Measurements from ENCODE around the gene HES7.
"Not testable (repeated sequence)": the region's sequence is repeated elsewhere in the genome, so short reads cannot be mapped to it uniquely, and the experiment has no call there.

Gene HES7

GRCh38 chr17:8123695-8124349, at the start of gene HES7:
HES7 (minus strand) TSS chr17:8124106; CDS start chr17:8124084, 22 bp downstream.
- DNase-seq: peak; percentile 23

- DNase-seq: peak; percentile 83
These were observed 49.4 kb upstream of the HES7 start for GRCh38 chr17:8173056-8173870.

GRCh38 chr17:8170186-8170585, 46.3 kb upstream of the HES7 start:
- not testable (repeated sequence) for DNase-seq

DNA sequence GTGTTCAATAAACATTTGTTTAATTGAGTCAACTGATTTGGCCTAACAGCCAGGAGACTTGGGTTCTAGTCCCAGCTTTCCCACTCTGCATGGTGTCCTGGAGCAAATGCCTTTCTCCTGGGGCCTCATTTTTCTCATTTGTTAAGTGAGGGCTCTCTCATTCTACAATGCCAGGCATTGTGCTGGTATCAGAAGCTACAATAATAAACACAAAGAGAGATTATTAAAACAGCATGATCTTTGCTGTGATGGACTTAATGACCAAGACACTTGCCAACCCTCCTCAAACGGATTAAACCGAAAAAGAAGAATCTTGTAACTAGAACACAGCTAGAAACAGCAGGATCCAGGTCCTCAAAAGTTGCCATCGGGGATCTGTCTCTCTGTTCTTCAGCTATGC, 43.6 kb upstream of the HES7 start:
- no peak for DNase-seq

GRCh38 chr17:8166731-8167130, 42.8 kb upstream of the HES7 start:
- DNase-seq: no peak

GRCh38 chr17:8164815-8165131, 40.9 kb upstream of the HES7 start:
- no peak for DNase-seq

GRCh38 chr17:8163978-8164814, 40.3 kb upstream of the HES7 start:
- DNase-seq: no peak

DNA sequence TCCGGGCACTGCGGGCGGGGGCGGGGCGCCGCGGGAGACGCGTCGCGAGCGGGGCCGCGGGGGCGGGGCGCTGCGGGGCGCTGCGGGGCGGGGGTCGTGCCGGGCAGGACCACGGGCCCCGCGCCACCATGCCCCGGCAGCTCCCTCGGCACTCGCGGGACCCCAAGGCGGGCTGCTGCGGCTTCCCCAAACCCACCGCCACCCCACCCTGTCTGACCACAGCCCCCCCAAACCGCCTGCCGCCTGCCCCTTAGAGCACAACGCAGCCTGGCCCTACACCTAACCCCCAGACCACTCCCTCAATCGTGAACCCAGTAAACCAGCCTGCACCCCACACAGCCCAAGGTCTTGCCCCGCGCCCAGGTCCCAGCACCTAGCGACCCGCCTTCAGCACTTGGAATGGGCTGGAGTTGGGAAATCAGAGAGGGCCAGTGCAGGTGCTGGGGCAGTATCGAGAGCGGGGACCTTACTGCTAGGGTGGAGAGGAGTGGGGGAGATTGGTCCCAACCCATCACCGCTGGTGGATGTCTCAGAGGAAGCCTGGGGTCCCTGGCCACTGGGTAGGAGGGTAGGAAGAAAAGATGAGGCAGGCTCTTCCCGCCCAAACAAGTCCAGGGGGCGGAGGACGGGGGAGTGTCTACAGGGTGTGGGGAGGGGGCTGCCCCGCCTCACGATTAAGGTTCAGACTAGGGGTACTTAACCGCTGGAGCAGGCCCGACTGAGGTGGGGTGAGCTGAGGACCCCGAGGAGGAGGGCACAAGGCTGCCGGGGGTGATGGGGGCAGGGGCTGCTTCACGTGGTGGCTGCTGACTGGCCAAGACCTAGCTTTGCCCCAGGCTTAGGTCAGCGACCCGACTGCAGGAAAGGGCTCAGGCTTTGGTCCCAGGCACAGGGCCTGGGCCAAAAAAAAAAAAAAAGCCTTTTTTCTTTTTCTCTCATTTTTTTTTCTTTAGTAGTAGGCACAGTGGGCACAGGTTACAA, 39.4 kb upstream of the HES7 start:
- no peak for DNase-seq

DNA sequence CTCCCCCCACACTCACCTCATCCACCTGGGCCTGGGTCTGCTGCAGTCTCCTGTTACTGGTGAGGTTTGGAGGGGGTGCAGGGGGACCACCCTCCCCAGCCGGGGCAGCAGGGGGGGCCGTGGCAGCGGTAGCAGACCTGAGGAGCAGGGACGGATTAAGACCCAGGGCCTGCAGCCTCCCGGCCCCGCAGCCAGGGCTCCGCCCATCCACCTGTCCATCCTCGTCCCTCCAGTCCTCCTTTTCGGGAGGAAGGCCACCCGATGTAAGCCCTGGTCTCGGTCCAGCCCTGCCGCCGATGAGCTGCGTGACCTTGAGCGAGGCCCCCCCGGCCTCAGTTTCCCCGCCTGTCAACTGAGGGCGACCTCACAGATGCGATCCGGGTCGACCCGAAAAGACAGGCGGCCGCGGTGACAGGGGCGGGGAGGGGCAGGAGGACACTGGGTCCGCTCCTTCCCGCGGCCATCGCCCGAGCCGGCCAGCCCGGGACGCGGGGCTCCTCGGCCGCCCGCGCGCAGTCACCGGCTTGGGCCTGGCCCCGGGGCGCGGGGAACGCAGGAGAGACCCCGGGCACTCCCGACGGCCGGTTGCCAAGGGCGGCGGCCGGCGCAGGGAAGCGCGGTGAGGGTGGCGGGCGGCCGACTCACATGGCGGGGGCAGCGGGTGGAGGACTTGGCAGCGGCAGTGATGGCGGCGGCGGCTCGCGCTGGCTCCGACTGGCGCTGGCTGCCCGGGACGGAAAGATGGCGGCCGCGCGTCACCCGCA, 38.5 kb upstream of the HES7 start, which contains the start of gene VAMP2:
VAMP2 (minus strand) TSS at position 716 of the 764 bp plus-strand sequence; CDS start at position 647, 69 bp downstream.
- peak; percentile 69 for DNase-seq

- DNase-seq: no peak
These were observed 37.7 kb upstream of the HES7 start for GRCh38 chr17:8161289-8162232.

GRCh38 chr17:8160741-8161221, 36.9 kb upstream of the HES7 start:
- DNase-seq: no peak

- no peak for DNase-seq
These were observed 36.3 kb upstream of the HES7 start for GRCh38 chr17:8160224-8160577.

- no peak for DNase-seq
These were observed 35.7 kb upstream of the HES7 start for GRCh38 chr17:8159459-8160223.

- DNase-seq: no peak
These were observed 35.1 kb upstream of the HES7 start for GRCh38 chr17:8159032-8159400.

GRCh38 chr17:8158267-8159031, 34.5 kb upstream of the HES7 start:
- DNase-seq: peak; percentile 85

GRCh38 chr17:8156246-8156992, 32.5 kb upstream of the HES7 start:
- peak; percentile 99 for DNase-seq

- DNase-seq: no peak
These were observed 32.0 kb upstream of the HES7 start for GRCh38 chr17:8155996-8156245.
